Astrocyte of the spinal cord (primary cell): ENCODE data around the gene GARIN5B.
"Not testable (repeated sequence)": the region's sequence is repeated elsewhere in the genome, so short reads cannot be mapped to it uniquely, and the experiment has no call there.

Experiments
- DNase-seq: peaks from one replicate; pipeline ENCODE4 v3.0.0; 2011; ENCODE audit warnings: low read depth, low spot score
- H3K4me3 ChIP-seq: 2 replicates; pipeline ENCODE4 v1.5.1; 2011; ENCODE audit warnings: low read depth, mild to moderate bottlenecking, low read length, moderate library complexity
- CTCF ChIP-seq: IDR thresholded peaks from 2 replicates; pipeline ENCODE4 v1.5.1; 2012; ENCODE audit warnings: low read depth, mild to moderate bottlenecking, low read length, inconsistent platforms
- in situ Hi-C: cut with HindIII; loops from 2 replicates; pipeline ENCODE4 v1.10.0; 2017; ENCODE audit warnings: low sequenced_read_pairs

The GARIN5B gene

GRCh38 chr19:55341171-55341588, 21.9 kb downstream of the GARIN5B start:
- H3K4me3 ChIP-seq, result peak overlapping the region; percentile 73
- no peak for TF ChIP-seq CTCF
- DNase-seq, result peak; percentile 41
- in situ Hi-C loops, result no loop called here

- no peak for DNase-seq
- TF ChIP-seq CTCF, result peak; percentile 36
- in situ Hi-C loops, result no loop called here
- H3K4me3 ChIP-seq, result peak overlapping the region; percentile 73
These were observed 22.3 kb downstream of the GARIN5B start for GRCh38 chr19:55340784-55341147.

GRCh38 chr19:55339889-55340783, 22.9 kb downstream of the GARIN5B start:
- in situ Hi-C loops, result no loop called here
- no peak for TF ChIP-seq CTCF
- peak overlapping the region; percentile 73 for H3K4me3 ChIP-seq
- DNase-seq, result no peak

GRCh38 chr19:55339105-55339888, 23.8 kb downstream of the GARIN5B start, which contains the start of gene KMT5C:
TSS of gene KMT5C (plus strand) at chr19:55339876. CDS start at chr19:55341937, 2,061 bp downstream.
- peak; percentile 34 for TF ChIP-seq CTCF
- peak within 1 kb of the TSS; percentile 73 for H3K4me3 ChIP-seq
- in situ Hi-C loops, result no loop called here
- peak; percentile 100 for DNase-seq

- no peak for TF ChIP-seq CTCF
- in situ Hi-C loops, result no loop called here
- no peak overlapping the region for H3K4me3 ChIP-seq
- DNase-seq, result no peak
These were observed 27.0 kb downstream of the GARIN5B start for GRCh38 chr19:55336101-55336500.

- in situ Hi-C loops, result no loop called here
- H3K4me3 ChIP-seq, result no peak overlapping the region
- TF ChIP-seq CTCF, result no peak
- DNase-seq, result no peak
These were observed 29.2 kb downstream of the GARIN5B start for GRCh38 chr19:55333870-55334269.

- DNase-seq, in situ Hi-C loops, H3K4me3 ChIP-seq: not testable (repeated sequence)
These were observed 33.3 kb downstream of the GARIN5B start for GRCh38 chr19:55329791-55330190.

- H3K4me3 ChIP-seq, in situ Hi-C loops, DNase-seq: not testable (repeated sequence)
These were observed 34.2 kb downstream of the GARIN5B start for GRCh38 chr19:55328774-55329318.
